ENCODE measurements around the gene HTRA3.

Gene HTRA3

GRCh38 chr4:8269535-8270417 is at the start of gene HTRA3:
TSS of gene HTRA3 (plus strand) at chr4:8269754. CDS start at chr4:8269969, 215 bp downstream.
- no peak for TF ChIP-seq ZNF274 (IDR thresholded peaks at IDR 0.05; ENCODE audit: low read depth, low read length)
- H3K4me3 ChIP-seq (ENCODE audit: low read length): no peak within 1 kb of the TSS

GRCh38 chr4:8220661-8221450 is 48.7 kb upstream of the HTRA3 start:
- H3K4me3 ChIP-seq (ENCODE audit: low read length): no peak overlapping the region
- TF ChIP-seq ZNF274 (IDR thresholded peaks at IDR 0.05; ENCODE audit: low read depth, low read length): no peak

- no peak overlapping the region for H3K4me3 ChIP-seq (ENCODE audit: low read length)
- no peak for TF ChIP-seq ZNF274 (IDR thresholded peaks at IDR 0.05; ENCODE audit: low read depth, low read length)
Observed at GRCh38 chr4:8221476-8221875, 48.1 kb upstream of the HTRA3 start.

GRCh38 chr4:8221985-8222384 is 47.6 kb upstream of the HTRA3 start:
- no peak overlapping the region for H3K4me3 ChIP-seq (ENCODE audit: low read length)
- TF ChIP-seq ZNF274 (IDR thresholded peaks at IDR 0.05; ENCODE audit: low read depth, low read length): no peak

GRCh38 chr4:8222609-8223388 is 46.8 kb upstream of the HTRA3 start:
- no peak overlapping the region for H3K4me3 ChIP-seq (ENCODE audit: low read length)
- no peak for TF ChIP-seq ZNF274 (IDR thresholded peaks at IDR 0.05; ENCODE audit: low read depth, low read length)

GRCh38 chr4:8224267-8224974 is 45.1 kb upstream of the HTRA3 start:
- no peak overlapping the region for H3K4me3 ChIP-seq (ENCODE audit: low read length)
- TF ChIP-seq ZNF274 (IDR thresholded peaks at IDR 0.05; ENCODE audit: low read depth, low read length): no peak

GRCh38 chr4:8224975-8225625 is 44.5 kb upstream of the HTRA3 start:
- no peak overlapping the region for H3K4me3 ChIP-seq (ENCODE audit: low read length)
- TF ChIP-seq ZNF274 (IDR thresholded peaks at IDR 0.05; ENCODE audit: low read depth, low read length): no peak

GRCh38 chr4:8225706-8226443 is 43.7 kb upstream of the HTRA3 start:
- no peak overlapping the region for H3K4me3 ChIP-seq (ENCODE audit: low read length)

GRCh38 chr4:8227201-8227770 is 42.3 kb upstream of the HTRA3 start:
- no peak overlapping the region for H3K4me3 ChIP-seq (ENCODE audit: low read length)
- no peak for TF ChIP-seq ZNF274 (IDR thresholded peaks at IDR 0.05; ENCODE audit: low read depth, low read length)

More at GRCh38 chr4:8225706-8226443, 43.7 kb upstream of the HTRA3 start:
- no peak for TF ChIP-seq ZNF274 (IDR thresholded peaks at IDR 0.05; ENCODE audit: low read depth, low read length)

GRCh38 chr4:8227771-8228318 is 41.7 kb upstream of the HTRA3 start:
- TF ChIP-seq ZNF274 (IDR thresholded peaks at IDR 0.05; ENCODE audit: low read depth, low read length): no peak
- H3K4me3 ChIP-seq (ENCODE audit: low read length): no peak overlapping the region

- TF ChIP-seq ZNF274 (IDR thresholded peaks at IDR 0.05; ENCODE audit: low read depth, low read length): no peak
- H3K4me3 ChIP-seq (ENCODE audit: low read length): no peak overlapping the region; the same call in 1 of the 2 replicates
Observed at GRCh38 chr4:8228319-8229250, 41.0 kb upstream of the HTRA3 start.
